GM12872 (cell line): ENCODE measurements around the gene RPP14.
A peak's percentile ranks its signal among the peaks of the same experiment; 100 is the strongest.

Experiments used
- CTCF ChIP-seq: IDR thresholded peaks from 3 replicates; pipeline ENCODE4 v1.5.1; 2011; ENCODE audit warnings: low read depth, mild to moderate bottlenecking, low read length, moderate library complexity; ENCODE audit not compliant: insufficient read depth

The RPP14 gene

GRCh38 chr3:58347984-58348383 lies 41.9 kb downstream of the RPP14 start:
- TF ChIP-seq CTCF = no peak

- TF ChIP-seq CTCF = no peak
These were observed 44.0 kb downstream of the RPP14 start for GRCh38 chr3:58349792-58350626.

GRCh38 chr3:58350627-58351013 lies 44.6 kb downstream of the RPP14 start:
- TF ChIP-seq CTCF = no peak

GRCh38 chr3:58351920-58352319 lies 45.9 kb downstream of the RPP14 start:
- TF ChIP-seq CTCF = 0 out of 3 replicates have a peak, but pooled peaks have one; percentile 15

GRCh38 chr3:58352626-58353025 lies 46.6 kb downstream of the RPP14 start:
- TF ChIP-seq CTCF = no peak

GRCh38 chr3:58353722-58354553 lies 47.9 kb downstream of the RPP14 start:
- TF ChIP-seq CTCF = no peak

GRCh38 chr3:58355179-58355578 lies 49.1 kb downstream of the RPP14 start:
- TF ChIP-seq CTCF = no peak
